22Rv1 (cell line): ENCODE data around the gene NIPAL3.

ENCODE experiments used
- H3K27ac ChIP-seq: fragments of 450-650 bp; 2 replicates; pipeline ENCODE4 v1.5.1; 2017
- CTCF ChIP-seq: fragments of 450-650 bp; IDR thresholded peaks from 2 replicates; pipeline ENCODE4 v1.5.1; 2017; ENCODE audit warnings: mild to moderate bottlenecking
- ZFX ChIP-seq: fragments of 450-650 bp; IDR thresholded peaks from 2 replicates; pipeline ENCODE4 v1.6.1; 2017; ENCODE audit warnings: antibody characterized with exemption, borderline replicate concordance

The NIPAL3 gene

GRCh38 chr1:24424207-24424606, 8.6 kb downstream of the NIPAL3 start:
- no peak for TF ChIP-seq ZFX
- no peak for TF ChIP-seq CTCF
- H3K27ac ChIP-seq: no peak overlapping the region

GRCh38 chr1:24424990-24425389, 9.4 kb downstream of the NIPAL3 start:
- TF ChIP-seq ZFX (no peak), CTCF (no peak)
- peak overlapping the region; percentile 31; the same call in 1 of the 2 replicates for H3K27ac ChIP-seq

GRCh38 chr1:24425441-24425840, 9.8 kb downstream of the NIPAL3 start:
- no peak for TF ChIP-seq ZFX
- TF ChIP-seq CTCF: no peak
- peak overlapping the region; percentile 31; the same call in 1 of the 2 replicates for H3K27ac ChIP-seq

- TF ChIP-seq CTCF (no peak), ZFX (no peak)
- H3K27ac ChIP-seq: 0 out of 2 replicates have a peak overlapping the region, but pooled peaks have one; percentile 31
Measured at GRCh38 chr1:24425922-24426321, 10.3 kb downstream of the NIPAL3 start.

GRCh38 chr1:24426744-24427544, 11.3 kb downstream of the NIPAL3 start:
- no peak overlapping the region for H3K27ac ChIP-seq
- TF ChIP-seq CTCF (no peak), ZFX (no peak)

- TF ChIP-seq CTCF (no peak), ZFX (no peak)
- no peak overlapping the region for H3K27ac ChIP-seq
Measured at GRCh38 chr1:24427545-24427862, 11.9 kb downstream of the NIPAL3 start.

GRCh38 chr1:24435782-24436365, 20.3 kb downstream of the NIPAL3 start:
- H3K27ac ChIP-seq: no peak overlapping the region
- TF ChIP-seq CTCF (no peak), ZFX (no peak)
